Lower leg skin (tissue), 4 donors: ENCODE results near the gene VENTX. TPM values are rescaled to one million over a fixed set of nuclear protein-coding genes. Genes with fewer than 3 reads are reported as not detected.

Experiments
- DNase-seq, 2 donors: peaks; one replicate each; pipeline ENCODE4 v3.0.0-alpha.2; 2019; ENCODE audit warnings: low spot score in 2 of 2
- H3K4me3 ChIP-seq: fragments of 200-600 bp; sonication (generic); 2 replicates; pipeline ENCODE4 v1.5.1; 2017; ENCODE audit warnings: mild to moderate bottlenecking, low read depth; ENCODE audit not compliant: poor library complexity, severe bottlenecking
- POLR2A ChIP-seq, 2 donors: fragments of 450-650 bp; IDR thresholded peaks; one replicate each; pipeline ENCODE4 v1.6.1; 2016 to 2017; ENCODE audit warnings: antibody characterized with exemption in 2 of 2, mild to moderate bottlenecking in 1 of 2, moderate library complexity in 1 of 2
- WGBS, 2 donors: methylation state at CpG; one replicate each; pipeline ENCODE4 v1.1.5; 2018; 5-methylcytosine and 5-hydroxymethylcytosine counted together
- intact Hi-C: fragments of 100-400 bp; cut with DNase I; formaldehyde crosslinking; loops from one replicate; pipeline ENCODE4 v1.15.0; 2023; ENCODE audit warnings: low total_unique reads
- total RNA-seq, 4 donors: library from RNA; depleted of rRNA; stranded (reverse); fragments of >200 nt; gene quantifications; one replicate each; pipeline ENCODE4 v1.1.0, GENCODE V29; 2016
- TF ChIP-seq, protein P1 (sequence below), 3 donors: fragments of 450-650 bp; IDR thresholded peaks; one replicate each; pipeline ENCODE4 v1.5.1; 2016; ENCODE audit warnings: antibody characterized with exemption in 3 of 3, mild to moderate bottlenecking in 3 of 3, moderate library complexity in 2 of 3

Gene VENTX
- total RNA-seq, 4 donors from 2014 or later: 0.42 to 0.65 TPM; not detected in 2

GRCh38 chr10:133272964-133273420 is 35.3 kb downstream of the VENTX start:
- no peak for DNase-seq
- TF ChIP-seq POLR2A (IDR thresholded peaks at IDR 0.05): no peak
- TF ChIP-seq, protein P1, sequence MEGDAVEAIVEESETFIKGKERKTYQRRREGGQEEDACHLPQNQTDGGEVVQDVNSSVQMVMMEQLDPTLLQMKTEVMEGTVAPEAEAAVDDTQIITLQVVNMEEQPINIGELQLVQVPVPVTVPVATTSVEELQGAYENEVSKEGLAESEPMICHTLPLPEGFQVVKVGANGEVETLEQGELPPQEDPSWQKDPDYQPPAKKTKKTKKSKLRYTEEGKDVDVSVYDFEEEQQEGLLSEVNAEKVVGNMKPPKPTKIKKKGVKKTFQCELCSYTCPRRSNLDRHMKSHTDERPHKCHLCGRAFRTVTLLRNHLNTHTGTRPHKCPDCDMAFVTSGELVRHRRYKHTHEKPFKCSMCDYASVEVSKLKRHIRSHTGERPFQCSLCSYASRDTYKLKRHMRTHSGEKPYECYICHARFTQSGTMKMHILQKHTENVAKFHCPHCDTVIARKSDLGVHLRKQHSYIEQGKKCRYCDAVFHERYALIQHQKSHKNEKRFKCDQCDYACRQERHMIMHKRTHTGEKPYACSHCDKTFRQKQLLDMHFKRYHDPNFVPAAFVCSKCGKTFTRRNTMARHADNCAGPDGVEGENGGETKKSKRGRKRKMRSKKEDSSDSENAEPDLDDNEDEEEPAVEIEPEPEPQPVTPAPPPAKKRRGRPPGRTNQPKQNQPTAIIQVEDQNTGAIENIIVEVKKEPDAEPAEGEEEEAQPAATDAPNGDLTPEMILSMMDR (IDR thresholded peaks at IDR 0.05): no peak
- H3K4me3 ChIP-seq: no peak overlapping the region
- WGBS, 2 donors: 86 to 90% methylated on average over 13 to 24 of the region's 25 CpGs
- intact Hi-C loops: no loop called here

GRCh38 chr10:133273534-133274143 is 36.0 kb downstream of the VENTX start:
- DNase-seq: no peak
- TF ChIP-seq, protein P1 (IDR thresholded peaks at IDR 0.05): no peak
- no peak for TF ChIP-seq POLR2A (IDR thresholded peaks at IDR 0.05)
- intact Hi-C loops: no loop called here
- no peak overlapping the region for H3K4me3 ChIP-seq
- WGBS, 2 donors: 68 to 82% methylated on average over 6 to 27 of the region's 28 CpGs

GRCh38 chr10:133274751-133275683 is 37.4 kb downstream of the VENTX start:
- TF ChIP-seq, protein P1 (IDR thresholded peaks at IDR 0.05): no peak
- TF ChIP-seq POLR2A (IDR thresholded peaks at IDR 0.05): no peak
- 28 to 29% methylated on average over 11 to 24 of the region's 26 CpGs for WGBS, 2 donors
- intact Hi-C loops: no loop called here
- no peak for DNase-seq
- no peak overlapping the region for H3K4me3 ChIP-seq

- intact Hi-C loops: no loop called here
- DNase-seq: no peak
- TF ChIP-seq, protein P1 (IDR thresholded peaks at IDR 0.05): no peak
- no peak for TF ChIP-seq POLR2A (IDR thresholded peaks at IDR 0.05)
- WGBS, 2 donors: 1 to 21% methylated on average over 8 to 12 of the region's 12 CpGs
- H3K4me3 ChIP-seq: no peak overlapping the region
Observed at GRCh38 chr10:133275684-133276092, 38.0 kb downstream of the VENTX start.

DNA sequence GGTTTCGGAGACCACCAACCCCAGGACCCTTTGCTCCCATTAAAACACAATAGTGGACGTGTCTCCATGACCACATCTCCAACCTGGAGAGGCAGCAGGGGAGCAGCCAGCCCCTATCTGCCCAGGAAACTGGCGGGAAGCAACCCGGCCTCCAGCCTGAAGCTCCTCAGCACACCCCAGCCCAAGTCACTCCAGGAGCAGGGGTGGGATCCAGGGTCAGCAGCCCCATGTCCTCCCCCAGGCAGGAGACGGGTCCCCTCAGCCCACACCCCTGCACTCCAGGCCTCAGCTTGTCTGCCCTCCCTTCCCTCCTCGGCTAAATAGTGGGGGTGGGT is 38.4 kb downstream of the VENTX start:
- DNase-seq: no peak
- TF ChIP-seq POLR2A (IDR thresholded peaks at IDR 0.05): no peak
- TF ChIP-seq, protein P1 (IDR thresholded peaks at IDR 0.05): no peak
- H3K4me3 ChIP-seq: no peak overlapping the region
- intact Hi-C loops: no loop called here
- WGBS, 2 donors: 14 to 17% methylated on average over 4 to 6 of the region's 6 CpGs
